H1 (cell line): ENCODE data around the gene F8. TPM values are rescaled to one million over a fixed set of nuclear protein-coding genes. Genes with fewer than 3 reads are reported as not detected.

Experiments used
- CTCF ChIA-PET: fragments of 300-600 bp; sonication (Branson Sonifier 250); formaldehyde crosslinking; loops from one replicate; lab custom pipeline; 2021; ENCODE audit not compliant: partially characterized antibody; lab: Charles Lee
- POLR2A ChIA-PET: fragments of 300-600 bp; sonication (Branson Sonifier 250); formaldehyde crosslinking; loops from one replicate; lab custom pipeline; 2021; ENCODE audit warnings: inconsistent platforms; ENCODE audit not compliant: partially characterized antibody; lab: Charles Lee
- DNase-seq, 2 experiments: peaks; one replicate each; pipeline versions ENCODE4 v3.0.0 to v3.0.0-alpha.2; 2010 to 2022; ENCODE audit warnings: low spot score in 2 of 2, low read depth in 1 of 2, mixed read lengths in 1 of 2
- FAIRE-seq: peaks from 2 replicates; lab custom pipeline; 2011; peaks lifted over from hg19 to GRCh38; lab: Jason Lieb, UNC
- H2AFZ ChIP-seq: 2 replicates; pipeline ENCODE4 v1.8.1; 2012; ENCODE audit warnings: low read length, inconsistent platforms
- H2AK5ac ChIP-seq: 2 replicates; pipeline ENCODE4 v1.6.1; 2013; ENCODE audit warnings: low read depth, low read length
- H2BK120ac ChIP-seq: replicated peaks from 2 replicates; pipeline ENCODE3; 2013; ENCODE audit warnings: low read depth, low read length, inconsistent platforms
- H2BK12ac ChIP-seq: 2 replicates; pipeline ENCODE4 v1.6.1; 2013; ENCODE audit warnings: low read depth, low read length
- H2BK15ac ChIP-seq: 2 replicates; pipeline ENCODE4 v1.6.1; 2013; ENCODE audit warnings: low read length
- H2BK20ac ChIP-seq: 2 replicates; pipeline ENCODE4 v1.6.1; 2013; ENCODE audit warnings: low read length
- H2BK5ac ChIP-seq: 2 replicates; pipeline ENCODE4 v1.6.1; 2013; ENCODE audit warnings: low read depth, low read length
- H3K14ac ChIP-seq: 2 replicates; pipeline ENCODE4 v1.6.1; 2013; ENCODE audit warnings: inconsistent platforms; ENCODE audit not compliant: insufficient read length
- H3K18ac ChIP-seq: 2 replicates; pipeline ENCODE4 v1.6.1; 2013; ENCODE audit warnings: low read length; ENCODE audit errors: extremely low read depth
- H3K23ac ChIP-seq: 2 replicates; pipeline ENCODE4 v1.6.1; 2013; ENCODE audit warnings: inconsistent platforms; ENCODE audit not compliant: insufficient read length
- H3K23me2 ChIP-seq: 2 replicates; pipeline ENCODE4 v1.6.1; 2013; ENCODE audit warnings: low read depth, low read length
- H3K27ac ChIP-seq: 2 replicates; pipeline ENCODE4 v1.6.1; 2011; ENCODE audit warnings: low read depth, low read length, inconsistent platforms
- H3K27me3 ChIP-seq, 4 experiments: replicated peaks in 1 of 4; 1 replicate in 1 of 4; 2 replicates in 3 of 4; pipeline versions ENCODE4 v1.6.1 to v1.8.1; 2011 to 2013; ENCODE audit warnings: low read length in 3 of 4, mild to moderate bottlenecking in 3 of 4, inconsistent platforms in 2 of 4, mixed read lengths in 2 of 4, moderate library complexity in 1 of 4; ENCODE audit not compliant: control insufficient read depth in 3 of 4, insufficient read depth in 3 of 4; ENCODE audit errors: extremely low read depth in 1 of 4
- H3K36me3 ChIP-seq, 4 experiments: 2 replicates each; pipeline versions ENCODE4 v1.6.1 to v1.8.1; 2011 to 2013; ENCODE audit warnings: mild to moderate bottlenecking in 4 of 4, low read length in 3 of 4, moderate library complexity in 2 of 4, control low read depth in 1 of 4, inconsistent platforms in 1 of 4; ENCODE audit not compliant: insufficient read depth in 4 of 4, control insufficient read depth in 2 of 4
- H3K4ac ChIP-seq: replicated peaks from 2 replicates; pipeline ENCODE3; 2013; ENCODE audit warnings: low read length, low read depth, mixed read lengths, inconsistent platforms; ENCODE audit not compliant: insufficient read length
- H3K4me1 ChIP-seq, 4 experiments: replicated peaks in 1 of 4; 1 replicate in 1 of 4; 2 replicates in 3 of 4; pipeline versions ENCODE4 v1.6.1 to v1.8.1; 2011 to 2013; ENCODE audit warnings: low read length in 3 of 4, inconsistent platforms in 2 of 4, mixed read lengths in 1 of 4; ENCODE audit not compliant: insufficient read depth in 4 of 4, control insufficient read depth in 3 of 4
- H3K4me2 ChIP-seq, 2 experiments: 2 replicates each; pipeline versions ENCODE4 v1.6.1 to v1.8.1; 2011 to 2013; ENCODE audit warnings: low read depth in 2 of 2, low read length in 2 of 2, control low read depth in 1 of 2, inconsistent platforms in 1 of 2, mild to moderate bottlenecking in 1 of 2; ENCODE audit not compliant: insufficient read depth in 1 of 2
- H3K4me3 ChIP-seq, 4 experiments: fragments of 200-600, 300-600 bp in 1 of 4; sonication (generic), shearing (Covaris generic), sonication (Bioruptor Twin) in 1 of 4; 2 replicates each; pipeline versions ENCODE4 v1.5.1 to v1.8.1; 2011 to 2016; ENCODE audit warnings: low read length in 4 of 4, low read depth in 3 of 4, control low read depth in 2 of 4, inconsistent platforms in 2 of 4, mild to moderate bottlenecking in 2 of 4, mixed read lengths in 1 of 4, moderate library complexity in 1 of 4; ENCODE audit not compliant: insufficient read depth in 2 of 4; ENCODE audit errors: extremely low read depth in 1 of 4
- H3K56ac ChIP-seq: replicated peaks from 2 replicates; pipeline ENCODE3; 2013; ENCODE audit warnings: low read depth, mild to moderate bottlenecking, mixed read lengths, low read length, inconsistent platforms; ENCODE audit not compliant: insufficient read length
- H3K79me1 ChIP-seq: 2 replicates; pipeline ENCODE4 v1.6.1; 2013; ENCODE audit warnings: low read depth, low read length, control low read depth
- H3K79me2 ChIP-seq, 2 experiments: 2 replicates each; pipeline versions ENCODE4 v1.6.1 to v1.8.1; 2012 to 2013; ENCODE audit warnings: low read length in 2 of 2, mild to moderate bottlenecking in 2 of 2, inconsistent platforms in 1 of 2; ENCODE audit not compliant: insufficient read depth in 2 of 2, control insufficient read depth in 1 of 2
- H3K9ac ChIP-seq, 4 experiments: replicated peaks in 1 of 4; 1 replicate in 1 of 4; 2 replicates in 3 of 4; pipeline versions ENCODE4 v1.6.1 to v1.8.1; 2011 to 2013; ENCODE audit warnings: low read depth in 3 of 4, low read length in 3 of 4, control low read depth in 2 of 4, mild to moderate bottlenecking in 2 of 4, moderate library complexity in 2 of 4, inconsistent platforms in 1 of 4; ENCODE audit errors: extremely low read depth in 1 of 4
- H3K9me3 ChIP-seq, 2 experiments: 2 replicates each; pipeline versions ENCODE4 v1.6.1 to v1.8.1; 2012 to 2013; ENCODE audit warnings: mild to moderate bottlenecking in 2 of 2, moderate library complexity in 2 of 2, control low read depth in 1 of 2, inconsistent platforms in 1 of 2, low read depth in 1 of 2, low read length in 1 of 2, mixed read lengths in 1 of 2; ENCODE audit not compliant: insufficient read depth in 2 of 2
- H4K20me1 ChIP-seq, 2 experiments: replicated peaks in 1 of 2; 2 replicates each; pipeline versions ENCODE3 to v1.8.1; 2011 to 2013; ENCODE audit warnings: inconsistent platforms in 2 of 2, low read length in 2 of 2, mild to moderate bottlenecking in 1 of 2; ENCODE audit not compliant: insufficient read depth in 2 of 2, control insufficient read depth in 1 of 2
- H4K5ac ChIP-seq: 2 replicates; pipeline ENCODE4 v1.6.1; 2013; ENCODE audit warnings: low read length, low read depth, mixed read lengths, inconsistent platforms; ENCODE audit not compliant: insufficient read length
- H4K8ac ChIP-seq: 2 replicates; pipeline ENCODE4 v1.8.0; 2013; ENCODE audit warnings: mild to moderate bottlenecking, moderate library complexity, low read length, inconsistent platforms; ENCODE audit not compliant: insufficient read depth; ENCODE audit errors: extremely low read depth
- H4K91ac ChIP-seq: replicated peaks from 2 replicates; pipeline ENCODE3; 2013; ENCODE audit warnings: low read length, mixed read lengths, inconsistent platforms; ENCODE audit not compliant: insufficient read length
- ASH2L ChIP-seq: fragments of 200-600, 300-600 bp; sonication (generic); IDR thresholded peaks from one replicate; pipeline ENCODE4 v1.7.1; 2017; ENCODE audit warnings: low read length
- ATF3 ChIP-seq: IDR thresholded peaks from 2 replicates; pipeline ENCODE4 v1.6.1; 2011; ENCODE audit warnings: low read depth, mild to moderate bottlenecking, low read length; ENCODE audit not compliant: insufficient read depth
- CBX5 ChIP-seq: fragments of 300-800, 300-1000 bp; sonication (generic); IDR thresholded peaks from 2 replicates; pipeline ENCODE4 v1.7.1; 2016; ENCODE audit warnings: antibody characterized with exemption, low read length, low read depth
- CHD2 ChIP-seq: IDR thresholded peaks from 2 replicates; pipeline ENCODE4 v1.6.1; 2012; ENCODE audit warnings: low read length, improper control_type of control experiment
- EZH2 ChIP-seq: fragments of 200-600 bp; sonication (generic); IDR thresholded peaks from 2 replicates; pipeline ENCODE4 v1.7.1; 2012; ENCODE audit warnings: low read depth, mild to moderate bottlenecking, moderate library complexity, low read length, inconsistent platforms; ENCODE audit not compliant: severe bottlenecking
- GTF2F1 ChIP-seq: IDR thresholded peaks from 2 replicates; pipeline ENCODE4 v1.6.1; 2012; ENCODE audit warnings: low read depth, low read length, improper control_type of control experiment, borderline replicate concordance
- JUN ChIP-seq: IDR thresholded peaks from 2 replicates; pipeline ENCODE4 v1.6.1; 2011; ENCODE audit warnings: low read depth, mild to moderate bottlenecking, improper control_type of control experiment, low read length
- JUND ChIP-seq: IDR thresholded peaks from 2 replicates; pipeline ENCODE4 v1.6.1; 2011; ENCODE audit warnings: mild to moderate bottlenecking, improper control_type of control experiment, low read length
- NRF1 ChIP-seq: IDR thresholded peaks from 2 replicates; pipeline ENCODE4 v1.6.1; 2011; ENCODE audit warnings: mild to moderate bottlenecking, low read depth, low read length, improper control_type of control experiment
- RFX5 ChIP-seq: IDR thresholded peaks from 2 replicates; pipeline ENCODE4 v1.6.1; 2011; ENCODE audit warnings: low read depth, low read length, improper control_type of control experiment, borderline replicate concordance
- TAF7 ChIP-seq: optimal IDR thresholded peaks from 2 replicates; pipeline ENCODE3; 2011; ENCODE audit warnings: low read depth, mild to moderate bottlenecking, inconsistent platforms, low read length, moderate library complexity, borderline replicate concordance
- TCF12 ChIP-seq: IDR thresholded peaks from 2 replicates; pipeline ENCODE4 v1.6.1; 2011; ENCODE audit warnings: low read depth, mild to moderate bottlenecking, low read length
- TEAD4 ChIP-seq: IDR thresholded peaks from 2 replicates; pipeline ENCODE4 v1.6.1; 2012; ENCODE audit warnings: low read depth, low read length, inconsistent platforms, mixed read lengths
- YY1 ChIP-seq: IDR thresholded peaks from 2 replicates; pipeline ENCODE4 v1.6.1; 2011; ENCODE audit warnings: low read depth, mild to moderate bottlenecking, low read length
- WGBS, 2 experiments: shearing (Covaris generic) in 1 of 2; methylation state at CpG; one replicate each; pipeline versions ENCODE4 v1.1.6 to v1.1.7; 2013 to 2015; ENCODE audit warnings: low lambda C conversion rate in 2 of 2, mixed read lengths in 2 of 2, inconsistent platforms in 1 of 2, low coverage in 1 of 2, missing lambda C conversion rate in 1 of 2; ENCODE audit not compliant: insufficient replicate concordance in 2 of 2, insufficient coverage in 1 of 2, insufficient read length in 1 of 2; ENCODE audit errors: extremely low coverage in 1 of 2, missing lambda C conversion rate in 1 of 2; 5-methylcytosine and 5-hydroxymethylcytosine counted together
- polyA plus RNA-seq, 7 experiments: library from polyadenylated mRNA; depleted of rRNA in 3 of 7; stranded (reverse) in 5 of 7; unstranded in 2 of 7; fragments of >200 nt in 5 of 7; fragments of 200-250 nt in 2 of 7; gene quantifications; 1 replicate in 5 of 7; 2 replicates in 1 of 7; 4 replicates in 1 of 7; pipeline versions ENCODE4 v1.2.1 to v1.2.3, GENCODE V29; 2011 to 2013; ENCODE audit warnings: missing spikeins in 2 of 7, mixed read lengths in 2 of 7
- total RNA-seq: library from RNA; stranded (reverse); fragmentation: NEBNext Ultra II Directional; extraction: Animal tissue kit (Norgen Biotek cat#: 25700); gene quantifications from 2 replicates; pipeline ENCODE4 v1.2.1, GENCODE V29; 2021

F8 gene
- total and polyA plus RNA-seq, 2 of the 8 experiments (the other 6 are each of a cell fraction or from before 2014, with no cell fraction given) = 1.1 to 2.6 TPM

GRCh38 chrX:155055494-155055893 lies 33.0 kb upstream of the F8 start:
- Histone ChIP-seq H3K4me2 (no peak overlapping the region), H3K27me3 (no peaks in the 10 kb centered on the region), H3K9me3 (no peaks in the 10 kb centered on the region), H2BK5ac (no peak overlapping the region), H2AFZ (no peak overlapping the region), H3K9ac (no peak overlapping the region), H2BK120ac (no peak overlapping the region), H4K5ac (no peak overlapping the region), H3K18ac (no peak overlapping the region), H4K8ac (no peak overlapping the region), H2AK5ac (no peak overlapping the region), H3K23ac (no peak overlapping the region), H3K14ac (no peak overlapping the region), H3K56ac (no peak overlapping the region), H2BK12ac (no peak overlapping the region), H3K36me3 (peaks cover 0 to 3% (median 0%) of the 10 kb centered on the region in 4 experiments; a peak in 2 of 8 replicates), H3K79me1 (no peaks in the 10 kb centered on the region), H3K4me1 (no peaks in the 10 kb centered on the region), H4K20me1 (no peaks in the 10 kb centered on the region), H3K4ac (no peak overlapping the region), H4K91ac (no peak overlapping the region), H2BK20ac (no peak overlapping the region), H2BK15ac (no peak overlapping the region), H3K79me2 (no peaks in the 10 kb centered on the region), H3K23me2 (no peaks in the 10 kb centered on the region), H3K27ac (no peak overlapping the region), H3K4me3 (no peak overlapping the region)
- no peak for FAIRE-seq
- ChIA-PET CTCF (interaction anchor here (1.2 to 3.8 kb wide), 2 partner anchors 9 to 74 kb away, joined by 3 to 15 read pairs; no protein-coding TSS in a partner anchor), POLR2A (interaction anchor here (0.6 kb wide), 1 partner anchor 87 kb away, joined by 3 read pairs; no protein-coding TSS in a partner anchor)
- DNase-seq = no peak
- WGBS, 2 experiments = 92% methylated on average over 3 of the region's 3 CpGs; no CpG with 5 or more reads in 1 of the 2 experiments
- TF ChIP-seq ASH2L = no peak
- TF ChIP-seq YY1 = no peak
- TF ChIP-seq ATF3 = no peak
- no peak for TF ChIP-seq CBX5
- no peak for TF ChIP-seq CHD2
- TF ChIP-seq TCF12 = no peak
- TF ChIP-seq TEAD4 = no peak
- TF ChIP-seq TAF7 = no peak
- no peak for TF ChIP-seq JUND
- no peak for TF ChIP-seq EZH2
- TF ChIP-seq GTF2F1 = no peak
- no peak for TF ChIP-seq JUN
- TF ChIP-seq RFX5 = no peak
- no peak for TF ChIP-seq NRF1
